Stimulated activated CD4-positive, alpha-beta T cell treated with anti-CD3 and anti-CD28 coated beads, Interleukin-12 subunit alpha, Interleukin-12 subunit beta, amount 100 ng/mL, for 4 hours (primary cell): Measurements from ENCODE around the gene TEX48.
A peak's percentile ranks its signal among the peaks of the same experiment; 100 is the strongest.

Source experiments
- DNase-seq: peaks from one replicate; pipeline ENCODE4 v3.0.0-alpha.2; 2020

Gene TEX48, protein sequence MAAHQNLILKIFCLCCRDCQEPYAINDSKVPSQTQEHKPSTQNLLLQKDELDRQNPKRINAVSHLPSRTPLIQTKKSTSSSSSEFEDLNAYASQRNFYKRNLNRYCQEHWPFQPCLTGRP

DNA sequence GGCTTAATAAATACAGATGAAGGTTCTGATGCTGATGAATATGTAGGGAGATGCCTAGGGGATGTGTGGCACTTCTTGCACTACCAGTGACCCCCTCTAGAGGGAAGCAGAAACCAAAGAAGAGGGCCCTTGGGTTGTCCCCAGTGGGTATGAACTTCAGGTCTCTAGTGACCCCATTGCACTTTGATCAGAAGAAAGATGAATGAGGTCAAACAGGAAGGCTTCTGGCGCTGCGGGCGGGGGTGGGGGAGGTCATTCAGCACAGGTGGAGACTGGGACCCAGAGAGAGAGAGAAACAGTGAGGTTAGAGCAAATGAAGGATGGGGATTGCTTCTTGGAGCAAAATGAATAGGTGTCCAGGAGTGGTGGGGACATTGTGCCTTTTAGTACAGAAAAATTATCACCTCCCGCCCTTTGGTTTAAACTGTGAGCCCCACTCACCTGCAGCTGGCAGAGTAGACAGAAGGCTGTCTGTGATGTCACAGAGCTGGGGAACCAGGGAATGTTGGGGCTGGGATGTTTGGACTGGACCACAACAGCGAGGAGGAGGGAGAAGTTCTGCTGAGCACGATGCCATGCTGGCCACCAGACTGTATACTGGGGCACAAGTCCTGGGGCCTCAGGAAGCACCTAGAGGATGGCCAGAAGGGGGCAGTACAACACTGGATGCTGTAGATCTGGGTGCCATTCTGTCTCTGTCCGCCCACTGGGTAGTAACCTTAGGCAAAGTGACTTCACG lies at the start of gene TEX48:
TSS of gene TEX48 (minus strand) at position 599 of the 739 bp plus-strand sequence. CDS start 10,469 bp downstream, outside the sequence.
- peak; percentile 69 for DNase-seq

- no peak for DNase-seq
These were observed 49.7 kb upstream of the TEX48 start for GRCh38 chr9:114731701-114732100.

GRCh38 chr9:114729706-114730105 lies 47.7 kb upstream of the TEX48 start:
- no peak for DNase-seq

DNA sequence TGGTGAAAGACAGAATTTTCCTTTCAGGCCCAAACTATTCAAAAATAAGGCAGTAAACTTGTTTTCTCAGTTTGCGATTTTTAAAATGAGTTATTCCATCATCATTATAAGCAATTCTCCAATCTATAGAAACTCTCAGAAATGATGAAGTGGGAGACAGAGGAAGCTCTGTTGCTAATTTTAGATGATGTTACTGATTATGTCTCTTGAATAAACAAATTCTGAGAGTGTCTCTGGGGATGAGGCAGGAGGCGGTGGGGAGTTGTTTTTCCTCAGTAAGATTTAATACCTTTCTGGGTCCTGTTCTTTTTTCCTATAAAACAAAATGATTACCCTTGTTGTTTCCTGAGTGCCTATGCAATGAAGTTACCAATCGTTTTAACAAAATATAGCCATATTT lies 43.9 kb upstream of the TEX48 start:
- no peak for DNase-seq

DNA sequence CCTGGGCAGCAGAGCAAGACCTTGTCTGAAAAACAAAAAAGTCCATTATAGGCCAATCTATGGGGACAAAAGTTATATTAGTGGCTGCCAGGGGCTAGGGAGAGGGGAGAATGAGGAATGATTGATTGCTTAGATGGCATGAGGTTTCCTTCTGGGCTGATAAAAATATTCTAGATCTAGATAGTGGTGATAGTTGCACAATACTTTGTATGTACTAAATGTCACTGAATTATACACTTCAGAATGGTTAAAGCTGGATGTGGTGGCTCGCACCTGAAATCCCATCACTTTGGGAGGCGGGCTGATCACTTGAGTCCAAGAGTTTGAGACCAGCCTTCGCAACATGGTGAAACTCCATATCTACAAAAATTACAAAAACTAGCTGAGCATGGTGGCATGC lies 42.8 kb upstream of the TEX48 start:
- no peak for DNase-seq

GRCh38 chr9:114723931-114724330 lies 41.9 kb upstream of the TEX48 start:
- DNase-seq = no peak

DNA sequence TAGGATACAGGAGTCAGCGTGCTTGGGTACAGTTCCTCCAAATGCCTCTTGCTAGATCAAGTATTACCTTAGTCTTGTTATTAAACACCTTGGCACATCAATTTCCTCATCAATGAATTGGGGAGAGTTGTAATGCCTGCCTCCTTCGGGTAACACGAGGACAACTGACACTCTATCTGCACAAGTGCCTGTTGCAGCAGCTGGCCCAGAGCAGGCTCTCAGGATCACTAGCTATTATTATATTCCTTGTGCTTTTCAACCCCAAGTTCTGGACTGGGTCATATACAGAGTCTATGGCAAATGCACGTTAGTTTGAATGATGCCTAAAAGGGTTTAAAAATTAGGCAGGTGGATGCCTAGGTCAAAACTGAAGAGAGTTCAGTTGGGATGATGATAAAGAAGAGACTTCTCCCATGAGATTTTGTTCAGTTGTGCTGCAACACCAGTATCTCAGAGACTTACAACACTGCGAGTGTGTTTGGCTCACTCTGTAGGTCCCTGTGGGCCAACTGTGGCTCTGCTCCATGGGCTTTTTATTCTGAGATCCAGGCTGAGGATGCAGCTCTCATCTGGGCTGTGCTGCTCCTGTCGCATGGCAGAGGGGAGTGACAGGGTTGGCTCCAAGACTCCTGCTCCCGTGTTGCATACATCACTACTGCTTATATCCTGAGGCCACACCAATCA lies 41.1 kb upstream of the TEX48 start:
- DNase-seq = no peak

DNA sequence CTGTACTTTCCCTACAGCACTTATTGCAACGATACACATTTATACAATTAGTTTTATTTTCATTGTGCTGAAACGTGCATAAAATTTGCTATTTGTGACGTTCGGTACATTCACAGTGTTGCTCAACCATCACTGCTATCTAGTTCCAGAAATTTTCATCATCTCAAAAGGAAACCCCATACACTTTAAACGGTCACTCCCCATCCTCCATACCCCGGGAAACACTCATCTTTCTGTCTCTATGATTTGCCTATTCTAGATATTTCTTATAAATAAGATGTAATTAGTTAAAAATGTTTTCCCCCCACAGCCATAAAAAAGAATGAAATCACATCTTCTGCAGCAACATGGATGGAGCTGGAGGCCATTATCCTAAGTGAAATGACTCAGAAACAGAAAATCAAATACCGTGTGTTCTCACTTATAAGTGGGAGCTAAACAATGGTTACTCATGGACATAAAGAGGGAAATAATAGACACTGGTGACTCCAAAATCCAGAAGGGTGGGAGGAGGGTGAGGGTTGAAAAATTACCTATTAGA lies 40.2 kb upstream of the TEX48 start:
- DNase-seq = no peak

GRCh38 chr9:114721491-114722079 lies 39.6 kb upstream of the TEX48 start:
- no peak for DNase-seq

DNA sequence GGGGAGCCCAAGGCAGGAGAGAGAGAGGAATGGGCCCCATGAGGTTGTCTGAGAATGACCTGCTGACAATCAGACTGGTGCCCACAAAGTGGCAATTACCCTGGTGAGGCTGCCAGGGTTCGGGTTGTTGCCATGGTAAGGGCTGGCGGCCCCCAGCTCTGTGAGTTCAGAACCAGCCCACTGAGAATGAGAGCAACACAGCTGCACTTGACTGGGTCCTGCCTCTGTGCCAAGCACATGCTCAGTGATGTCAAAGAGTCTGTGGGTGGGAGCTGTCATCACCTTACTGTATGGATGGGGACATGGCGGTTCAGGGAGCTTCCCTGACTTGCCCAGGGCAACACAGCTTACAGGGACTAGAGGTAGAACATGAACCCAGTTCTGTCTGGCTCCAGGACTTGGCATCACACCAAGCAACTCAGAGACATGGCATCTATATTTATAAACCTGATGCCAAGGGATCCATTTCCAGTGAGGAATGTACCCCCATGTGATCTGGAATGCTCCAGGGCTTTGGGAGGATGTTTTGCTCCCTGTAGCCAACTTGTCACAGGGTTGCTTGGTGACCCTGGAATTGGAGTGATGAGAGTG lies 38.2 kb upstream of the TEX48 start:
- DNase-seq = no peak

DNA sequence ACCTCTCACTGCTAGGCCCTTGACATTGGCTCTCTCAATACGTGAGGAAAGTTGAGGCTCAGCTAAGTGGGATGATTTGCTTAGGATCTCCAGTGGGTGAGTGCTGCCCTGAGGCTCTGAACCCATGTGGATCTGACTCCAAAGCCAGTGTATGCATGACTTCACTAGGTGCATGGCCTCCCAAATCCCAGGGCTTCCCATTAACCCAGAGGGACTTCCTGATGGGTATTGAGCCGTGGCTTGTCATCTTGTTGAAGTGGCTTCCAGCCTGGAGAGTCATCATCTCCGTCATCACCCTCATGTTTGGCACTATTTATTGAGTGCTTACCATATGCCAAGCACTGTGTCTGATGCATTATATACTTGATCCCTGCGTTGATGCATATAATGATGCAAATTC lies 37.3 kb upstream of the TEX48 start:
- DNase-seq = no peak

- DNase-seq = peak; percentile 75
These were observed 36.8 kb upstream of the TEX48 start for GRCh38 chr9:114718801-114719221.

GRCh38 chr9:114717908-114718486 lies 36.0 kb upstream of the TEX48 start:
- no peak for DNase-seq

- DNase-seq = no peak
These were observed 27.6 kb upstream of the TEX48 start for GRCh38 chr9:114709636-114710035.

- no peak for DNase-seq
These were observed 24.7 kb upstream of the TEX48 start for GRCh38 chr9:114706711-114707110.

DNA sequence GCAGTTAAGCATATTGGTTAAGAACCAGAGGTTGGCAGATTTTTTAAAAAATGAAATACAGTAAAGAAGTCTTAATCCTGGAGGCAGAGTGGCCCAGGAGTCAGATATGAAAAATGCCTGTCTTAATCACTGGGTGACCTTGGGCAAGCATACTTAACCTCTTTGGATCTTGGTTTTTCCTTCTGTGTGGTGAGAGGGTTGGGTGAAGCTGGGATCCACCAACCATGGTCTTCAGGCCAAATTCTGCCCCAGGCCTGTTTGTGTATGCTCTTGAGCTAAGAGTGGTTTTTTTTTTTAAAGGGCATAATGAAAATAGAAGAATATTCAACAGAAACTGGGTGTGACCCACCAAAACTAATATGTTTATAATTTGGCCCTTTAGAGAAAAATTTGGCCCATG lies 20.0 kb upstream of the TEX48 start:
- DNase-seq = no peak

- no peak for DNase-seq
These were observed 16.0 kb upstream of the TEX48 start for GRCh38 chr9:114697951-114698351.

DNA sequence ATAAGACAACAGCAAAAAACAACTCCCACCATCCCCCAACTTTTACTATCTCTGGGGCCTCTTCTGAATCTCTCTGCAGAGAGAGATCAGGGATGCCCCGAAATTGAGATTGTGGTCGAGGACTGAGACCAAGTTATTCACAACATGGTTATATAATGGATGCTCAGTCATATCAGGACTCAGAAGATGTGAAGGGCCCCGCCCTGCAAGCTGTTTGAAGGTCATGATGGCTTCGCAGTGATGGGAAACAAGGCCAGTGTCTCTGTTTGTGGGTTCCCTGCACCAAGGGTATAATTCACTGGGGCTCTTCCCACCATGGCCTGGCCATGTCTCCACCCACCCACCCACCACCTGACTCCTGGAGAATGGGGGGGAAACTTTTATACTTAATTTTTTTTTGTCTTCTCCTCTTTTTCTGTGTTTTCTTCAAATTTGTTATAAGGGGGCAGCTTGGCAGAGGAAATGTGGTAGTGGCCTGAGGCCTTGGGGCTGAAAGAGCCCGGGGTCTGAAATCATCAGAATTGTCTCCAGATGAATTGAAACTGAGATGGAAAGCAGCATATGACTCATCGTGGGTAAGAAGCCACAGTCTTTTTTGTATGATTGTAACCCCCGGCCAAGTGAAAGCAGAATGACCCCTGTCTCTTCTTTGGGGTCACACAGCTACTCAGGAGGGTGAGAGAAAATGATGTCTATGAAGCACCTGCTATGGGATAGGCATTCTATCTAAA lies 15.0 kb upstream of the TEX48 start:
- DNase-seq = peak; percentile 37

DNA sequence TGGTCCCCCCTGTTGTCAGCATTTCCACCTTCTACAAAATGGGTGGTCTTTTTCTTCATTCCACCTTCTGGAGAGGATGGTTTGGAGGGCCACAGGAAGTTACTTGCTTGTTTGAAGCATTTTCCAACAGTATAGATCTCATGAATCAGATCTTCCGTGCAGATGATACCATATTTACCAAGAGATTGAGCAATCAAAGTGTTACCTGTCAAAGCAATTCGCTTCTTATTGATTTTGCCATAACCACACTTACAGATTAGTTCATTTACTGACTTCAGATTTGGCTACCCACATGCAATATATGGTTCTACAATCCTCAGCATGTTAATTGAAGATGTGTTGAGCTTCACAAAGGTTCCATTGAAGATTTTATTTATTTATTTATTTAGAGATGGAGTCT lies 14.0 kb upstream of the TEX48 start:
- no peak for DNase-seq

DNA sequence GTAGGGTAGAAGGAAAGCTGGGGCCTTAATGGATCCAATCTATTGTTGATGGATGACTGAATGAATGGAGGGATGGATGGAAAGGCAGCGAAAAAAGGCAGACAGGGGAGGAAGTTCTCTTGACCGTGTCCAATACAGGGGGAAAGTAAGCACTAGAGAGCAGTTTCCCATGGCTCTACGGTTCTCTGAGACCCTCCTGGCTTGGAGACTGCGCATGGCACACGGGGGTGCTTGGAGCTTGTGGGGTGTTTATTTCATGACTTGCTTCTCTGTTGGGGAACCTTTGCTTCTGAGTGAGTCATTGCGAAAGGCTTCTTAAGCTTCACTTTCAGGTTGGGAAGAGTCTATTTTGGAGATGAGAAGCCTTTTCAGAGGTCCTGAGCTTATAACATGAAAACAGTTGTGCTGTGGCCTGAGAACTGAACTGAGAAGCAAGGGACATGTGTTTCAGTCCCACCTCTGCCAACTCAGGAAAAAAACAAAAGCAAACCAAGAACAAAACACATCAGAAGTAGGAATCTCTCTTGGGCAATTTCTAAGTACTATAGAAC lies 12.8 kb upstream of the TEX48 start:
- no peak for DNase-seq

- DNase-seq = no peak
These were observed 12.2 kb upstream of the TEX48 start for GRCh38 chr9:114694146-114694545.
